Tibial nerve (tissue), 4 donors: ENCODE results near the gene SLC39A11.

Experiments used
- EP300 ChIP-seq, 2 donors: sonication (generic); formaldehyde crosslinking; IDR thresholded peaks; one replicate each; pipeline ENCODE4 v1.6.1; 2017; ENCODE audit warnings: antibody characterized with exemption in 2 of 2, mild to moderate bottlenecking in 1 of 2
- POLR2A ChIP-seq, 2 donors: fragments of 450-650 bp; IDR thresholded peaks; one replicate each; pipeline ENCODE4 v1.6.1; 2017; ENCODE audit warnings: antibody characterized with exemption in 2 of 2, mild to moderate bottlenecking in 2 of 2, moderate library complexity in 2 of 2
- TF ChIP-seq, protein P1 (sequence below), 5 experiments: fragments of 200-600 bp in 3 of 5; fragments of 450-650 bp in 2 of 5; sonication (generic) in 3 of 5; IDR thresholded peaks; one replicate each; pipeline ENCODE4 v1.5.1; 2016 to 2019; ENCODE audit warnings: antibody characterized with exemption in 5 of 5, mild to moderate bottlenecking in 3 of 5, moderate library complexity in 2 of 5

DNA sequence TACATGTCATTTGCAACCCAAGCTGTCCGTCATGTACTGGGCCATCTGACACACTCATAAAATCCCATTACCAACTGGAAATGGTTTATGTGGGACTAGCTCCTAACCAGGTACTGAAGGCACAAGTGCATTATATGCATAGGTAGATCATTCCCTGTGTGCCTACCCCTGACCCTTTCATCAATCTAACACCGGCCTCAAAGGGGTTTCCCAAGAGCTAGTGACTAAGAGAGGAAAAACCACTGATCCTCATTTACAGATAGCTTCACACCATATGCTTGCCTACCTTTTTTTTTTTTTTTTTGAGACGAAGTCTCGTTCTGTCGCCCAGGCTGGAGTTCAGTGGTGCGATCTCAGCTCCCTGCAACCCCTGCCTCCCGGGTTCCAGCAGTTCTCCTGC lies 449.8 kb downstream of the SLC39A11 start:
- no peak for TF ChIP-seq POLR2A (IDR thresholded peaks at IDR 0.05)
- TF ChIP-seq, protein P1, sequence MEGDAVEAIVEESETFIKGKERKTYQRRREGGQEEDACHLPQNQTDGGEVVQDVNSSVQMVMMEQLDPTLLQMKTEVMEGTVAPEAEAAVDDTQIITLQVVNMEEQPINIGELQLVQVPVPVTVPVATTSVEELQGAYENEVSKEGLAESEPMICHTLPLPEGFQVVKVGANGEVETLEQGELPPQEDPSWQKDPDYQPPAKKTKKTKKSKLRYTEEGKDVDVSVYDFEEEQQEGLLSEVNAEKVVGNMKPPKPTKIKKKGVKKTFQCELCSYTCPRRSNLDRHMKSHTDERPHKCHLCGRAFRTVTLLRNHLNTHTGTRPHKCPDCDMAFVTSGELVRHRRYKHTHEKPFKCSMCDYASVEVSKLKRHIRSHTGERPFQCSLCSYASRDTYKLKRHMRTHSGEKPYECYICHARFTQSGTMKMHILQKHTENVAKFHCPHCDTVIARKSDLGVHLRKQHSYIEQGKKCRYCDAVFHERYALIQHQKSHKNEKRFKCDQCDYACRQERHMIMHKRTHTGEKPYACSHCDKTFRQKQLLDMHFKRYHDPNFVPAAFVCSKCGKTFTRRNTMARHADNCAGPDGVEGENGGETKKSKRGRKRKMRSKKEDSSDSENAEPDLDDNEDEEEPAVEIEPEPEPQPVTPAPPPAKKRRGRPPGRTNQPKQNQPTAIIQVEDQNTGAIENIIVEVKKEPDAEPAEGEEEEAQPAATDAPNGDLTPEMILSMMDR (IDR thresholded peaks at IDR 0.05) = no peak
- no peak for TF ChIP-seq EP300 (IDR thresholded peaks at IDR 0.05)
